IPS-20b (cell line): ENCODE results near the gene REEP5.
A peak's percentile ranks its signal among the peaks of the same experiment; 100 is the strongest.
"Not testable (repeated sequence)": the region's sequence is repeated elsewhere in the genome, so short reads cannot be mapped to it uniquely, and the experiment has no call there.

Source experiments
- H3K27ac ChIP-seq: one replicate; pipeline ENCODE4 v1.5.1; 2013; ENCODE audit warnings: low read length
- H3K27me3 ChIP-seq: 2 replicates; pipeline ENCODE4 v1.6.1; 2013; ENCODE audit warnings: mild to moderate bottlenecking, low read length, inconsistent platforms; ENCODE audit not compliant: insufficient read depth
- H3K36me3 ChIP-seq: 2 replicates; pipeline ENCODE4 v1.6.1; 2013; ENCODE audit warnings: low read depth, mild to moderate bottlenecking, inconsistent platforms, low read length, moderate library complexity; ENCODE audit not compliant: insufficient read depth
- H3K4me1 ChIP-seq: 2 replicates; pipeline ENCODE4 v1.6.1; 2013; ENCODE audit warnings: mild to moderate bottlenecking, control low read depth, inconsistent platforms, low read length, moderate library complexity; ENCODE audit not compliant: insufficient read depth
- H3K4me3 ChIP-seq: 2 replicates; pipeline ENCODE4 v1.5.1; 2013; ENCODE audit warnings: mild to moderate bottlenecking, low read length, inconsistent platforms
- H3K9ac ChIP-seq: 2 replicates; pipeline ENCODE4 v1.6.1; 2013; ENCODE audit warnings: low read depth, mild to moderate bottlenecking, inconsistent platforms, low read length, moderate library complexity
- H3K9me3 ChIP-seq: 2 replicates; pipeline ENCODE4 v1.6.1; 2013; ENCODE audit warnings: mild to moderate bottlenecking, low read depth, low read length, inconsistent platforms; ENCODE audit not compliant: insufficient read depth

The REEP5 gene

DNA sequence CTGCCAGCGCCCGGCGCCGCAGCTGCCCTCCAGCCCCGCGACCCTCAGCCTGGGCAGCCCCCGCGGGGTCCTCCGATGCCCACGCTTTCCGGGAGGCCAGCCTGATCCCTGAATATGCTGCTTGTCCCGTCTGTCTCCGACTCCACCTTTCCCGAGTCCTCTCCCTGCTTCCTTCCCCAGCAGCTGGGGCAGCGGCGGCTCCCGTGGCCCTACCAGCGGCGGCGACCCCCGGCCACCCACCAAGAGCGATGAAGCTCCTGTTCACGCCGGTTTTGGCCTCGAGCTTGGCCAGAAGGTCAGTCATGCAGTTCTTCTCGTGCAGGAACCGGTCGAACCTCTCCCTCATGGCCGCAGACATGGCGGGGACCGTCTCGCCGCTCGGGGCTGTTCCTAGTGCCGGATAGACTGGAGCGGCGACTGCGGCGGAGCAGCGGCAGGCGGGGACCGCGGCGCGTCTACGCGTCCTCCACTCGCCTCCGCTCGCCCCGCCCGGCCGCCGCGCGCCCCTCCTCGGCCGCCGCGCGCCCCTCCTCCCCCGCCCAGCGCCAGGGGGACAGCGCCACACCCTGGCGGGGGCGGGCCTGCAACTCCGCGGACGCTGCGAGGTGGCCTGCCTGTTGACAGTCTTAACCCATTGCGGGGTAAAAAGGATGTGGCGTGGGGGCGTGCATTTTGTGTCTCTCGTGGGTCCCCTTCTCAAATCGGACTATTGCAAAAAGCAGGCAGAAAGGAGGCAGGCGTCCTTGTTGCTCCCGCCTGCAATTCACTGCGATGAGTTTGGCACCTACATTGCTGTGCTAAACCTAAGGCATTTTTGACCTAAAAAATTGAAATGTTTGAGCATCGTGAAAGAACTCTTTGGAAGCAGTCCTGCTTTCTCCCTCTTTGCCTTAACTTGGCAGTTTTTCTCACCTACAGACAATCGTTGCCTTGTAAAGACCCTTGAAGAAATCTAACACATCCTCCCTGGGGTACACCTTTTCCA lies at the start of gene REEP5:
REEP5 (minus strand) TSS at position 395 of the 985 bp plus-strand sequence; CDS start at position 358, 37 bp downstream.
- Histone ChIP-seq H3K4me3 (peak within 1 kb of the TSS; percentile 92), H3K9ac (peak within 1 kb of the TSS; percentile 81), H3K9me3 (no peaks in the 10 kb centered on the region), H3K4me1 (no peaks in the 10 kb centered on the region), H3K36me3 (peaks cover 20% of the 10 kb centered on the region), H3K27ac (no peak within 1 kb of the TSS), H3K27me3 (peaks cover 13% of the 10 kb centered on the region)

DNA sequence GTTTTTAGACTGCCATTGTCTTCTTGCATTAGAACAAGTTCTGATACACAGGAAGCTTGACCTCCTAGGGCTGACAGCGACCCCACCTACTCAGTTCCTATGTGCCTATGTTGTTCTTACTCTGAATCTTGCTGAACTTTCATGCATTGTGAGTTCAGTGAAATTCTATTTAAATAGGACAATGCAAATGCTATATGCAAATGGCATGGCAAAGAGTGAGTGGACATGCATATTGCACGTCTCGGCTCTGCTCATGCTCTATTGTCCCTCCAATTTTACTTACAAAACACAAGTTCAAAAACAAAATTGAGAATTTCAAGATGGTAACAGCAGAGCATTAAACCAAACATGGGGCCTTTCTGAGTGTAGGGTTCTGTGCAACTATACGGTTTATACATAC lies 49.2 kb upstream of the REEP5 start:
- H3K4me3 ChIP-seq = no peak overlapping the region
- no peak overlapping the region for H3K9ac ChIP-seq
- H3K36me3 ChIP-seq = no peaks in the 10 kb centered on the region
- no peak overlapping the region for H3K27ac ChIP-seq
- H3K27me3 ChIP-seq = no peaks in the 10 kb centered on the region
- no peaks in the 10 kb centered on the region for H3K9me3 ChIP-seq
- H3K4me1 ChIP-seq = peaks cover 11% of the 10 kb centered on the region; the same call in 1 of the 2 replicates

DNA sequence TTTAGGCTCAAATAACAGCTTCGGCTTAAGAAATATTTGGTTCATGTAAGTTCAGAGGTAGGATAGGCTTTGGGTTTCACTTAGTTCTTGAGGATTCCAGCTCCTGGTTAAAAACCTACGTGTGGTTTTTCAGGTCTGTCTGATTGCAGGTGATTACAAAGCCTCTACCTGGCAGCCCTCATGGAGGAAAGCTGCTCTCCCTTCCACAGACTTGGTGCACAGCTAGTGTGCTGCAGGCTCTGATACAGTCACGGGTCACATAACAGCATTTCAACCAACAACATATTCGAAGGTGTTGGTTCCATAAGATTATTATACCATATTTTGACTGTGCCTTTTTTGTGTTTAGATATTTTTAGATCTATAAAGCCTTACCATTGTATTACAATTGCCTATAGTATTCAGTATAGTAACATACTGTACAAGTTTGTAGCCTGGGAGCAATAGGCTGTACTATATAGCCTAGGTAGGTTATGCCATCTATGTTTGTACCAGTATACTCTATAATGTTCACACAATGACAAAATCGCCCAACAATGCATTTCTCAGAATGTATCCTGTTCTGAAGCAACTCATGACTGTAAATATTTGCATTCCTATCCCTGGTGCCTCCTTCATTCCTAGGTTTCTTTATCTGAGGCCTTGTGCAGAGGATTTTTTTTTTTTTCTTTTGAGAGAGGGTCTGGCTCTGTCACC lies 46.5 kb upstream of the REEP5 start:
- no peak overlapping the region for H3K27ac ChIP-seq
- H3K36me3 ChIP-seq = no peaks in the 10 kb centered on the region
- H3K4me3 ChIP-seq = no peak overlapping the region
- H3K27me3 ChIP-seq = no peaks in the 10 kb centered on the region
- no peaks in the 10 kb centered on the region for H3K9me3 ChIP-seq
- H3K9ac ChIP-seq = no peak overlapping the region
- H3K4me1 ChIP-seq = peaks cover 11% of the 10 kb centered on the region; the same call in 1 of the 2 replicates

DNA sequence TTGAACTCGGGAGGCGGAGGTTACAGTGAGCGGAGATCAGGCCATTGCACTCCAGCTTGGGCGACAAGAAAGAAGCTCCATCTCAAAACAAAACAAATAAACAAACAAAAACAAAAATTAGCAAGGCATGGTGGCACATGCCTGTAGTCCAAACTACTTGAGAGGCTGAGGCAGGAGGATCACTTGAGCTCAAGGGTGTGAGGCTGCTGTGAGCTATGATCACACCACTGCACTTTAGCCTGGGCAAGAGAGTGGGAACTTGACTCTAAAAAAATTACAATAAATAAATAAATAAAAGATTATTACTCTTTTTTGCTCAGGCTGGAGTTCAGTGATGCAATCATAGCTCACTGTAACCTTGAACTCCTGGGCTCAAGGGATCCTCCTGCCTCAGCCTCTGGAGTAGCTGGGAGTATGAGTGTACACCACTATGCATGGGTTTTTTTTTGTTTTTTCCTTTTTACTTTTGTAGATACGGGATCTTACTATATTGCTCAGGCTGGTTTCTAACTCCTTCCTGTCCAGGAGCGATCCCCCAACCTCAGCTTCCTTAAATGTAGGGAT lies 45.6 kb upstream of the REEP5 start:
- Histone ChIP-seq H3K4me1 (peaks cover 11% of the 10 kb centered on the region; the same call in 1 of the 2 replicates), H3K36me3 (no peaks in the 10 kb centered on the region), H3K4me3 (no peak overlapping the region), H3K27ac (no peak overlapping the region), H3K9me3 (no peaks in the 10 kb centered on the region), H3K9ac (no peak overlapping the region), H3K27me3 (no peaks in the 10 kb centered on the region)

DNA sequence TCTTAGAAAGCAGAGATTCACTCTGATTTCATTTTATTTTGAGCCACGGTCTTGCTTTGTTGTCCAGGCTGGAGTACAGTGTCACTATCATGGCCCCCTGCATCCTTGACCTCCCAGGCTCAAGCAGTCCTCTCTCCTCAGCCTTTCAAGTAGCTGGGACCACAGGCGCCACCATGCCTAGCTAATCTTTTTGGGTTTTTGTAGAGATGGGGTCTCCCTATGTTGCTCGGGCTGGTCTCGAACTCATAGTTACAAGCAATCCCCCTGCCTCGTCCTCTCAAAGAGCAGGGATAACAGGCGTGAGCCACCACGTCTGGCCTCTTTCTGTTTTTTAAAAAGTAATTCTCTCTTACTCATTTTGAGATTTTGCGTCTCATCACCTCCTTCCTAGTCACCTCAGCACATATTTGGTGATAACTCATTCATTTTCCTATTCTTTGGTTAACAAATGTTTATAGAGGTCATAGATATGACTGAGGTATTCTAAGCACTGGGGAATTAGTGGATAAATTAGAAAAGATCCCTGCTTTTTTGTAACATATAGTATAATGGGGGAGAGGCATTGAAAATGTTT lies 43.8 kb upstream of the REEP5 start:
- H3K9ac ChIP-seq = no peak overlapping the region
- peaks cover 11% of the 10 kb centered on the region; the same call in 1 of the 2 replicates for H3K4me1 ChIP-seq
- H3K4me3 ChIP-seq = no peak overlapping the region
- no peak overlapping the region for H3K27ac ChIP-seq
- no peaks in the 10 kb centered on the region for H3K27me3 ChIP-seq
- H3K36me3 ChIP-seq = no peaks in the 10 kb centered on the region
- no peaks in the 10 kb centered on the region for H3K9me3 ChIP-seq

DNA sequence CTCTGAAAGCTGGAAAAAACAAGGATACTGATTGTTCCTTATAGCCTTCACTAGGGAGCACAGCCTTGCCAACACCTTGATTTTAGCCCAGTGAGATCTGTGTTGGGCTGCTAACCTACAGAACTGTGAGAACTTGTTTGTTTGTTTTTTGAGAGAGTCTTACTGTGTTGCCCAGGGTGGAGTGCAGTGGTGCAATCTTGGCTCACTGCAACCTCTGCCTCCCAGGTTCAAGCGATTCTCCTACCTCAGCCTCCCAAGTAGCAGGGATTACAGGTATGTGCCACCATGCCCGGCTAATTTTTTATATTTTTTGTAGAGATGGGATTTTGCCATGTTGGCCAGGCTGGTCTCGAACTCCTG lies 41.3 kb upstream of the REEP5 start:
- H3K27ac ChIP-seq, H3K27me3 ChIP-seq, H3K4me3 ChIP-seq, H3K9ac ChIP-seq, H3K9me3 ChIP-seq, H3K4me1 ChIP-seq, H3K36me3 ChIP-seq: not testable (repeated sequence)

DNA sequence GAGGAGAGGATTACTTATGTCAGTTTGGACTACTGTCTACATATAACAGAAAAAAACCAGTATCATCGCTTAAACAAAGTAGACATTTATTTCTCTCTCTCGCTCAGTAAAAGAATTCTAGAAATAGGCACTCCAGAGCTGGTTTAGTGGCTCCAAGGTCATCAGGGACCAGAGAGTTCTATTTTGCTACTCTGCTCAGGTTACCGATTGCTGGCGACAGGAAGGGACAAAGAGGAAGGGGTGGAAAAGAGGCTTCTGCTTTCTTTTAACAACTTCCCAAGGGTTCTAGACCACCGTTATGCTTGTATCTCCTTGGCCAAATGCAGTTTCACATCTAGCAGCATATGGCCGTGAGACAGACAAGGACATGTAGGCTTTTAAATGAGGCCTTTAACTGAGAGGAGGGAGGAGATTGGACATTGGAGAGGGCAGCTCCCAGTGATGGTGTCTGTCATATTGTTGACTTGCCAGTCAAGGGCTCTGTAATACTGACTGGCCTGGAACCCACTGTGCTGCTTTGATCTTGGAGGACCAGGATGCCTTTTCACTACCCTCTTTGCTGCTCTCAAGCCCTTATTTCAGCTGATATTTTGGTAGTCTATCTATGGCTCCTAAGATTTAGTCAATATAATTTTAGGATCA lies 39.0 kb upstream of the REEP5 start:
- H3K27me3 ChIP-seq = no peaks in the 10 kb centered on the region
- no peaks in the 10 kb centered on the region for H3K9me3 ChIP-seq
- peaks cover 5% of the 10 kb centered on the region; the same call in 1 of the 2 replicates for H3K4me1 ChIP-seq
- no peak overlapping the region for H3K27ac ChIP-seq
- H3K4me3 ChIP-seq = no peak overlapping the region
- no peaks in the 10 kb centered on the region for H3K36me3 ChIP-seq
- no peak overlapping the region for H3K9ac ChIP-seq

DNA sequence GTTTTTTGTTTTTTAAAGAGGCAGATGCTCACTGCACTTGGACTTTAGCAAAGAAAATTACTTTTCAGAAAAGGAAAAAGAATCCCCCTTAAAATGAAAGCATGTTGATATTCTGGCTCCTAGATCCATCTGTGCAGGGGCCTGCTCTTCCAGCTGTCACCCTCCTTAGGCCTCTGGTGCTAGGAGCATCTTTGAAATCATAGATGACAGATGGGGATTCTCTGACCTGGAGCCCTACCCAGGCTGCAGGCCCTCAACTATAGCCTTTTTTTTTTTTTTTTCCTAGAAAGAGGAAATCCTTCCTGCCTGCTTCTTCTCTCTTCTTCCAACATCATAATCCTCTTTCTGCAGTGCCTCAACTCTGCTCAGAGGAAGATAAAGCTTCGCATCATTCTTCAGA lies 38.3 kb upstream of the REEP5 start:
- Histone ChIP-seq H3K9me3 (no peaks in the 10 kb centered on the region), H3K9ac (no peak overlapping the region), H3K4me3 (no peak overlapping the region), H3K27me3 (no peaks in the 10 kb centered on the region), H3K36me3 (no peaks in the 10 kb centered on the region), H3K27ac (no peak overlapping the region), H3K4me1 (peaks cover 5% of the 10 kb centered on the region; the same call in 1 of the 2 replicates)

DNA sequence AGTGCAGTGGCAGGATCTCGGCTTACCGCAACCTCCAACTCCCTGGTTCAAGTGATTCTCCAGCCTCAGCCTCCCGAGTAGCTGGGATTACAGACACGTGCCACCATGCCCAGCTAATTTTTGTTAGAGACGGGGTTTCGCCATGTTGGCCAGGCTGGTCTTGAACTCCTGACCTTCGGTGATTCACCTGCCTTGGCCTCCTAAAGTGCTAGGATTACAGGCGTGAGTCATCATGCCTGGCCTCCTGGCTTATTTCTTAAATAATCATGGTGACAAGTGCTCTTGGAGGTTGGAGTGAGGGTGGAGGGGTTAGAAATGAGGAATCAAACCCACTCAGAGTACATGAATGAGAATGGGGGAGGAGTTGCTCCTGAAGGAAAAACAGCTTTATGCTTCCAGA lies 37.8 kb upstream of the REEP5 start:
- not testable (repeated sequence) for H3K9ac ChIP-seq, H3K4me1 ChIP-seq, H3K4me3 ChIP-seq, H3K36me3 ChIP-seq, H3K27ac ChIP-seq, H3K27me3 ChIP-seq, H3K9me3 ChIP-seq

DNA sequence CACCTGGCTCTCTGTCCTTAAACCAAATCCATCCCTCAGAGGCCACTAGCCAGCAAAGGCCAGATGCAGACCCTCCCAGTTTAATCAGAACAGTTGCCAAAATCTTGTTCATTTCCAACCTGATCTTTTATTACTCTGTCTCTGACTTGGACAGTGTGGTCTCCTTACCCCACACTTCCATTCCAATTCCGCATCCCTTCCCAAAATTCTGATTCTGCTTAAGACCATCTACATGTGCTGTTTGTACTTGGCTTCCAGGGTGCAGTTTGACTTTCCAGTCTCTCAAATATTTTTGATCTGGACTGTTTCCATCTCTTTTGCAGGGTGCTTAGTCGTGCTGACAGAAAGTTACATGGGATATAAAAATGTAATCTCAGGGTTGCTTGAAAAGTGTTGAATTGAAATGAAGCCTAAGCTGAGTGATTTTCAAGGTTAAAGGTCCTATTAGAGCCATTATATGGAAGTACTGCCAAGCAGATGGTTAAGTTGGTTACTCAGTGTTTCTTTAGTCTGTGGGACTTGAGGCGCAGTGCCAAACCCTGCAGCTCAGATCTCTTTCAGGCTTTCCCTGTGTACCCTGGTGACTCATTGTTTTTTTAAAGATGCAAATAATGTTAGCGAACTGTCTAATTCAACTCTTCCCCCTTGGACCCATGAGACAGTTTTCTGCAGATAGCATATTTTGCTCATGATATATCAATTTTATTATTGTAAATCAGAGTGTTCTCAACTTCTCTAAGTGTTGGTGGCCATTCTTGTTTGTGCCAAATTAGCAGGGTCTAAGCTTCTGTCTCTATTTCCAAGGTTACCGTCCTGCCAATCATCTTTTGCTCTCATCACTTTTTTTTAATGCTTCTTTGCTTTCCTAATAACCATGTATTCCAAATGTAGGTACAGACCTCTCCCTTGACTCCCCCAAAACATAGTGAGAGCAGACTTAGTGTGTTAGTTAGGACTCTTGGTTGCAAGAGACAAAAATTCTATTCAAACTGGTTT lies 36.4 kb upstream of the REEP5 start:
- Histone ChIP-seq H3K36me3 (no peaks in the 10 kb centered on the region), H3K9ac (no peak overlapping the region), H3K27ac (no peak overlapping the region), H3K4me1 (peaks cover 5% of the 10 kb centered on the region; the same call in 1 of the 2 replicates), H3K4me3 (no peak overlapping the region), H3K27me3 (no peaks in the 10 kb centered on the region), H3K9me3 (no peaks in the 10 kb centered on the region)
